Endometrial microvascular endothelial cells (primary cell): Measurements from ENCODE around the gene MICU1. TPM values are rescaled to one million over a fixed set of nuclear protein-coding genes. Genes with fewer than 3 reads are reported as not detected.
"Not testable (repeated sequence)": the region's sequence is repeated elsewhere in the genome, so short reads cannot be mapped to it uniquely, and the experiment has no call there.

ENCODE experiments used
- in situ Hi-C: cut with HindIII; loops from 2 replicates; pipeline ENCODE4 v1.10.0; 2017; ENCODE audit warnings: low sequenced_read_pairs, low pct_unique_long_range_greater_than_20kb; ENCODE audit errors: inconsistent ontology term
- total RNA-seq: library from RNA; depleted of rRNA; stranded (reverse); fragments of >200 nt; gene quantifications from one replicate; pipeline ENCODE4 v1.2.3, GENCODE V29; 2015; ENCODE audit errors: inconsistent ontology term

Gene MICU1
- total RNA-seq, 1 donor from 2014 or later, result 39.7 TPM

DNA sequence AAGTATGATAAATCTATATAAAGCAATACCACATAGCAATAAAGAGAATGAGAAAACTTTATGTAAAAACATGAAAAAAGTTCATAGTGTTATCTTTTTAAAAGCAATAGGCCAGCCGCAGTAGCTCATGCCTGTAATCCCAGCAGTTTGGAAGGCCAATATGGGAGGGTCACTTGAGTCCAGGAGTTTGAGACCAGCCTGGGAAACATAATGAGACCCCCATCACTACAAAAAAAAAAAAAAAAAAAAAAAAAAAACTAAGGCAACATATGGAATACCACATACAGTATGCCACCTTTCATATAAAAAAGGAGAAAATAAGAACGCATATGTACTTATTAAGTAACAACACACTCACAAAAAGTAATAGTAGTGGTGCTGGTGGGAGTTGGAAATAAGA lies 52.8 kb downstream of the MICU1 start:
- in situ Hi-C loops, result no loop called here

DNA sequence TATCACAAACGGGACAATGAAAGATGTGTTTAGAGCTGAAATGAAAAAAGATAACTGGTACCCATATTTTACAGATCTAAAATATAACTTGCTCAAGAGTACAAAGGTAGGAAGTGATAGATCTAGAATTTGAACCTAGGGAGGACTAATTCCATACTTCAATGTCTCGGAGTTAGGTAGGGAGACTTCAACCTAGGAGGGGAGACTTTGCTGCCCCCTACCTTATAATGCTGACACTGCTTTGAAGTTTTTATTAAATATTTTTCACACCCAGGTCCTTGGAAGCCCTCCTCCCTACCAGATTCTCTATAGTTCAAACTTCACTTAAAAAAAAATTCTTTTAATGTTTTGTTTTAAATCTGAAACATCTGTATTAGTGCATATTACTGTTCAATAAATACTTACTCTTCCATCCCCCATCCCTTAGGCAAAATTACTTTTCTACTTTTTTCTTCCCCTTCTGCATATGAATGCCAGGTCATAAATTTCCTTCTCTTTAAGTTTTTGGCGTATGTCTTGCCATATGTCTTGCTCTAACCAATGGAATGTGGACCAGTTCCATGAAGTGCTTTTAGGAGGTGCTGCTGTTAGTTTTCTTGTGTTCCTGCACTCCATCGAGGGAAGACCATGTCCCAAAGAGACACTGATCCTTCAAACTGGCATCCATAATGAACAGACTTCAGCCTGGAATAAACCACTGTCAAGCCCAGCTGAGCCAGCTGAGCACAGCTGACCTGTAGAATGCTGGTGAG lies 57.8 kb downstream of the MICU1 start:
- in situ Hi-C loops, result no loop called here

DNA sequence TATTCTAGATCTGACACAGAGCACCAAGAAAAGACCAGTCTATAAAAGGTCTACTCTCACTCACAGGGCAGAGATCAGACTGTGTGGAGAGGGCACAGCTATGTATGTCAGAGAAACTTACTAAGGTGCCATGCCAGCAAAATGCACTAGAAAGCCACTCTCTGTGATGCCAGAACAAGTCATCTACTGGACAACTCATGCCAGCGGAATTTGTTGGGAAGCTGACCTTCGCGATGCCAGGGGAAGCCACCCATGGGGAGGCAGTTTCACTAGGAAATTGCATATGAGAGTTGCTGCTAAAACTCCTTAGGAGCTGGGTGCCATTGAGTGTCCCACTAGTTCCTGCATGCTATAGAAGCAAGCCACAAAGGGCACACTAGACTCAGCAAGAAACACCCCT lies 58.5 kb downstream of the MICU1 start:
- in situ Hi-C loops, result no loop called here

DNA sequence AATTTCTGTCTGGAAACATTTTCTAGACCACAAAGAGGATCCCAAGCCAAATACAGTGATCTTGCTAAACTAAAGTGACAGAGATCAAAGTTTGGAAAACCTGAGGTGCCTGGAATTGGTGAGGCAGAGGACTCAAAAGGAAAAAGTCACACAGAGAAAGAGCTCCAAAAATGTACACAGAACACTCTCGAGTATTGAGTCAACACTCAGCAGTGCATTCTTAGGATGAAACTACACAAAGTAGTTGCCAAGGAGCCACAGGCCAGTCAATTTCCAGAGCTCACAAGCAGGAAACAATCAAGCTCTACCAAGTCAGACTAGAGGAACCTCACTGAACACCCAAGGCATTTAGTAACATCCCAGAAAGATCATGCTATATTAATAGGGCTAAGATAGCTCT lies 61.3 kb downstream of the MICU1 start:
- in situ Hi-C loops, result no loop called here

DNA sequence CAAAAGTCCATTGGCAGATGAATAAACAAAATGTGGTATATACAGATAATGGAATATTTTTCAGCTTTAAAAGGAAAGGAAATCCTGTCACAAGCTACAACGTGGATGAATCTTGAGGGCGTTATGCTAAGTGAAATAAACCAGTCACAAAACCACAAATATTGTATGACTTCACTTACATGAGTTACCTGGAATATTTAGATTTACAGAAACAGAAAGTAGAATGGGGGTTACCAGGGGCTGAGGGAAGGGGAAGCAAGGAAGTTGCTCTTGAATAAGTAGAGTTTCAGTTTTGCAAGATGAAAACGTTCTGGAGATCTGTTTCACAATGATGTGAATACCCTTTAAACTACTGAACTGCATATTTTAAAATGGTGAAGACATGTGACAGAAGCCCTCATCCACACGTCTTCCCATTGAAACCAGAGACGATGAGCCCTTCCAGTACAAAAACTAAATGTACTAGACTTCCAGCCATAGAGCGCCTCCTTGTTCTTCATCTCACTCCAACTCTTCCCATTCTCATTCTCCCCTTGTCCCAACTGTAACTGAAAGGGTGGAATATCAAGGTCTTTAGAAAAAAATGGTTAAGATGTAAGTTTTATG lies 62.4 kb downstream of the MICU1 start:
- in situ Hi-C loops, result no loop called here

DNA sequence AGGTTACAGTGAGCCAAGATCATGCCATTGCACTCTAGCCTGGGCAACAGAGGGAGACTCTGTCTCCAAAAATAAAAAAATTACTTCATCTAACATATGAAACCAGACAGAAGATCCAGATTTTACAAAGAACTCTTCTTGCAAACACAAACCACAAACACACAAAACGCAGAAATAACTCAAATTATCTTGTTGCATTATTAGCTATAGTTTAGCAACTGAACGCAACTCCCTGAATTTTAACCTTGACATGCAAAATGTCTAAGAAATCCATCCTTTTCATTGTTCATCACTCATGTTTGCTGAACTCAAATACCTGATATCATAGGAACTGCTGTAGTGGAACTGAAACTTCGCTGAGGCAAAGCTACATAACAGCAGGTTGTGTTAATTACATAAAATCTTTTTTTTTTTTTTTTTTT lies 64.1 kb downstream of the MICU1 start:
- in situ Hi-C loops, result no loop called here

DNA sequence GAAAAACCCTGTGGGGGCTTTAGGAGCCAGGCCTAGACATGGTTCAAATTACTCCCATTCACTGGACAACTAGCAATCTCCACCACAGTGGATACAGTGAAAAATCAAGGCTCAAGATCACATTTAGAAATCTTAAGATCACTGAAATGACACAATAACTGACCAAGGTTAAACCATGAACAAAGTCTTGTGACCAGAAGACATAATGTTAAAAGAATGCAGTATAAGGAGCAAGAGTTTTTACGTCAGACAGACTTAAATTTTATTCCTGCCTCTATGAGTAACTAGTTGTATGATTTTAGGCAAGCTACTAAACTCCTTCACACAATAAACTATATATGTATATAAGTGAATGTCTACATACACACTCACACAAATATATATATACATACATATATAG lies 68.5 kb downstream of the MICU1 start:
- in situ Hi-C loops, result no loop called here

DNA sequence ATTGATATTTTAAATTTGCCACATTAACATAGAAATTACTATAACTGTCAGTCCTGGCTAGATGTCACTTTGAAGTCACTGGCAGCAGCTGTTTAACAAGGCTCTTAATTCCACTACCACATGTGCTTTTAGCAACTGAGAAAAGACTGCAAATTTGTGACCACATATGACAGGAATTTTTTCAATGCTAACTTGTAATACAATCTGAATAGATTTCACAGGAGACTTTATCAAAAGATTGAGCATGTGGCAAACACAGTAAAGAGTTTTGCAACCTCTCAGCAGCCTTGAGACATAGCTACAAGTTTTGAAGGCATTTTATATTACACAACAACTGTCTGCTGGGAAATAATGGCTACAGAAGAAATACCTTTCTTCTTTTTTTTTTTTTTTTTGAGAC lies 73.0 kb downstream of the MICU1 start:
- in situ Hi-C loops, result no loop called here

DNA sequence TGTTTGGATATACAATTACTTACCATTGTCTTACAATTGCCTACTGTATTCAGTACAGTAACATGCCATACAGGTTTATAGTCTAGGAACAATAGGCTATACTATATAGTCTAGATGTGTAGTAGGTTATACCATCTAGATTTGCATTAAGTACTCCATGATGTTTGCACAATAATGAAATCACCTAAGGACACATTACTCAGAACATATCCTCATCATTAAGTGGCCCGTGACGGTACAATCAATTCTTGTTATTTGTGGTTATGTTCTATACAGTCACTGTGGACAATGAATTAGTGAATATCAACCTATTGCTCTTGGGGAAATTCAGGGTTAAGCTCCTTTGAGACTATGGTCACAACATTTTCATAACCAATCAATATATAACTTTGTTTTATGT lies 75.6 kb downstream of the MICU1 start:
- in situ Hi-C loops, result no loop called here

DNA sequence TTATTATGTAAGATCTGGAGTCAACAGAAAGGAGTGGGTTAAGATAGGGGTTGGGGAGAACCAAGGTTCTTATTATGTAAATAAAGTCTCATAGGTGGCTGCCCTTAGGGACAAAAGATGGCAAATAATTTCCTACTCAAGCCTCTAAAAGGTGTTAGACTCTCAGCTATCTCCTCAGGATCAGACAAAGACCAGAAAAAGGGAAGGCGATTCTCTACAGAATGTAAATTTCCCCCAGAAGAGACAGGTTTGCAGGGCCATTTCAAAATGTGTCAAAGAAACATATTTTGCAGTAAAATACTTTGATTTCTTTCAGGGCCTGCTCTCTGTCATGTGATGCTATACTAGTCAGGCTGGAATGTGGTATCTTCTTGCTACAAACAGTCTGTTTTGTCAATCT lies 80.3 kb downstream of the MICU1 start:
- in situ Hi-C loops, result no loop called here

DNA sequence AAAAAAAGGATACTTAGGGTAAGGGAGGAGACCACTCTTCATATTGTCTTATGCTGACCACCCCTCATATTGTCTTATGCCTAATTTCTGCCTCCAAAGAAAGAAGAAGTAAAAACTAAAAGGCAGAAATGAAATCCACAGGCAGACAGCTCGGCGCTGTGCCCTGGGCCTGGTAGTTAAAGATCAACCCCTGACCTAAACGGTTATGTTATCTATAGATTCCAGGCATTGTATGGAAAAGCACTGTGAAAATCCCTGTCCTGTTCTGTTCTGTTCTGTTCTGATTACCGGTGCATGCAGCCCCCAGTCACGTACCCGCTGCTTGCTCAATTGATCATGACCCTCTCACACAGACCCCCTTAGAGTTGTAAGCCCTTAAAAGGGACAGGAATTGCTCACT lies 82.0 kb downstream of the MICU1 start:
- in situ Hi-C loops, result not testable (repeated sequence)

DNA sequence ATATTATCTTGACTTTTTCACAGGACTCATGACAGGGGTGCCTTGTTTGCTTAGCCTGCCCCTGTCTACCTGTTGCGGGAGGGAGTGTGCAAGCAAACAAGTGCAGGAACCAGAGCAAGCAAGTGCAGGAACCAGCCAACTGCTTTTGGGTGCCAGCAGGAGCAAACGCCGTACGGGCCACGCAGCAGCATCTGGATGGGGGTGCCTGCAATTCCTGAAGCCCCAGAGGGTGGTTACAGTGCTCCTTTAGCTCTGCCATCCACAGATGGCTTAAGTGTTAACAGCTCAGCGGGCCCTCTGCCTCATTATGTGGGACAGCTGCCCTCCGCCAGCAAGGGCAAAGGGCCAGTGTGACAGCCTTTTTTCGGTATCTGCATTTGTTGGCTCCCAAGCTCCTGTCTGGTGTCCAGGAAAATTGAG lies 83.5 kb downstream of the MICU1 start:
- in situ Hi-C loops, result no loop called here

DNA sequence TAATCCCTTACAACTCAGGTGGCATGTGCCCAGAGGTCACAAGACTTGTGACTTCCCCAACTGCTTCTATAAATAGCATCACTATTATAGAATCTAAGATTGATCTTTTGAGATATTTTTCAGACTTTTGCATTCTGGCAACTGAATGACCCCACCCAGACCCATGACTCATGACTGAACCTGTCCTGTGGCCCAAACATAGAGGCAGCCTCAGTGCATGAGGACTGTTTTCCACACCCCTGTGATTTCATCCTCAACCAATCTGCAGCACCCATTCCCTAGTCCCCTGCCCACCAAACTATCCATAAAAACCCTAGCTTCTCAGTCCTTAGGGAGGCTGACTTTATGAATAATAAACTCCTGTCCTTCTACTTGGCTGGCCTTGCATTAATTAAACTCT lies 84.5 kb downstream of the MICU1 start:
- in situ Hi-C loops, result no loop called here

DNA sequence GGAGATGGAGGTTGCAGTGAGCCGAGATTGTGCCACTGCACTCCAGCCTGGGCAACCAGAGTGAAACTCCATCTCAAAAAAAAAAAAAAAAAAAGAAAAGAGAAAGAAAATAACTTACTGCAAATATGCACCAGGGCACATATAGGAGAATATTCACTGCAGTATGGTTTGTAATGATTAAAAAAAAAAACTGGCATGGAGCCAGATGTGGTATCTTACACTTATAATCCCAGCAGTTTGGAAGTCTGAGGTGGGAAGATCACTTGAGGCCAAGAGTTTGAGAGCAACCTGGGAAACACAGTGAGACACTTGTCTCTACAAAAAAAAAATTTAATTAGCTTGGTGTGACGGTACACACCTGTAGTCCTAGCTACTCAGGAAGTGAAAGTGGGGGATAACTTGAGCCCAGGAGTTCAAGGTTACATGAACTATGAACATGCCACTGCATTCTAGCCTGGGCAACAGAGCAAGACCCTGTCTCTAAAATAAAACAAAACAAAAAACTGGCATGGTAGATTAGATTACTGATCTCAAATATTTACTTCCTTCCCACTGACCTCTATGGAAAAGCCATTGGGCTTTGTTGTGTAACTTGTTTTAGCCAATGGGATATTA lies 85.6 kb downstream of the MICU1 start:
- in situ Hi-C loops, result no loop called here

DNA sequence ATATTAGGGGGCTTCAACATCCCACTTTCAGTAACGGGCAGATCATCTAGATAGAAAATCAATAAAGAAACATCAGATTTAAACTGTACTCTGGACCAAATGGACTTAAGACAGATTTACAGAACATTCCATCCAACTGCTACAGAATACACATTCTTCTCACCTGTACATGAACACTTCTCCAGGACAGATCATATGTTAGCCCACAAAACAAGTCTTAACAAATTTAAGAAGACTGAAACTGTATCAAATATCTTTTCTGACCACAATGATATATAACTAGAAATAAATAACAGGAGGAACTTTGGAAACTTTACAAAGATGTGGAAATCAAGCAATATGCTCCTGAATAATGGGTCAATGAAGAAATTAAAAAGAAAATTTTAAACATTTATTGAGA lies 86.7 kb downstream of the MICU1 start:
- in situ Hi-C loops, result no loop called here

DNA sequence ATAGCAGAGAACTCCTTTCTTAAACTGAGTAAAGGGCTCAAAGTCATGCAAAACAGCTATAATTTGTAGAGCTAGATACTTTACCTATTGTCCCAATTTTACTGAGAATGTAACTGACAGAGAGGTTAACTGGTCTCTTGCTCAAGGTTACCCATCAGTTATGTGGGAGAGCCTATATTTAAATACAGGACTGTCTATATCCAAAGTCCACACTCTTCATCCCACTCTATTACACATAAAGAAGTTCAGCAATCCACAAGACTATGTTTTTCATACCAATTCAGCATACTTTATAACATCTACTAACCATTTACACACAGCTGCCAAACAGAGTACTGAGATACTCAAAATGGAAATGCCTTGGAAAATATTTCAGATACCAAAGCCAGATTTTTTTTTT lies 100.2 kb downstream of the MICU1 start:
- in situ Hi-C loops, result no loop called here

DNA sequence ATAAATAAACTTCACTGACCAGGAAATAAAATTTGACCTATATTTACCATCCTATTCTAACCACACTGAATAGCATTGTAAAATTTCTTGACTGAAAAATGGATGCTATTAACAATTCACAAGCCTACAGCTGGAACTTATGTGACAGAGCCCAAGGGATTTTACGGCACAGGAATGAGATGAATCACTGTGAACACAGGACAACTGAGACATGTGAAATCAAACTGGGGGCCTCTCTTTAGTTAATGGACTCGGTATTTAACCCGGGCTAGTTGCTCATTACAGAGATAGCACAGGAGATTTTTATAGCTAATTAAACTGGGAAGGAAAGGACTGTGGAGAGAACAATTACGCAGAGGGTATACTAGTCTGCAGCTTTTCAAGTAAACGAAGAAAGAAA lies 100.6 kb downstream of the MICU1 start:
- in situ Hi-C loops, result no loop called here

DNA sequence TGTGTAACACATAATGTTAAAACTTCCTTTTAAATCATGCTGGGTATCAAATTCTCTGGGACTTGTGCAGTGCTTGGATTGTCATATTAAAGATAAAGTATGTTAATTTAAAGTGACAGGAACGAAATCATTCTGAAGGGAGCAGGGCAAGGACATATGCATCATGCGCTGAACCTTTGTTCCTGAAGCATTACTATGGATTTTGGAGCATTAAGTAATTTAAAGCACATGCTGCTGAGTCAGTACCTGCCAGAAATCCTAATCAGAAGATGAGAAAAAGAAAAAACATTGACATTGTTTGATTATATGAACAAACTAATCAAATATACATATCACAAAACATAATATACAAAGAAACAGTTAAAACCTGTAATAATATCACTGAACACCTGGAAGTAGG lies 101.4 kb downstream of the MICU1 start:
- in situ Hi-C loops, result no loop called here

DNA sequence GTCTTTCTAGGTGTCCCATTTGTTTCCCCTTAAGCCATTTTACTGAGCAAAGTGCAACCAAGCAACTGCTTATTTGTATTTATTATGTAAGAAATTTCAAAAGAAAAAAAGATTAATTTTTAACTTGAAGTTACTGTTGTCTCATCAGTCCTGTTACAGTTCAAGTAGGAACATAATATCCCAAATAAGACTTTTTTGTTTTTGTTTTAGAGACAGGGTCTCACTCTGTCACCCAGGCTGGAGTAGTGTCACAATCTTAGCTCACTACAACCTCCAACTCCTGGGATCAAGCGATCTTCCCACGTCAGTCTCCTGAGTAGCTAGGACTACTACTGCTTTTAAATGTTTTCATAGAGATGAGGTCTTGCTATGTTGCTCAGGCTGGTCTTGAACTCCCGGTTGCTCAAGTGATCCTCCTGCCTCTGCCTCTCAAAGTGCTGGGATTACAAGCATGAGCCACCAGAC lies 101.9 kb downstream of the MICU1 start:
- in situ Hi-C loops, result no loop called here

DNA sequence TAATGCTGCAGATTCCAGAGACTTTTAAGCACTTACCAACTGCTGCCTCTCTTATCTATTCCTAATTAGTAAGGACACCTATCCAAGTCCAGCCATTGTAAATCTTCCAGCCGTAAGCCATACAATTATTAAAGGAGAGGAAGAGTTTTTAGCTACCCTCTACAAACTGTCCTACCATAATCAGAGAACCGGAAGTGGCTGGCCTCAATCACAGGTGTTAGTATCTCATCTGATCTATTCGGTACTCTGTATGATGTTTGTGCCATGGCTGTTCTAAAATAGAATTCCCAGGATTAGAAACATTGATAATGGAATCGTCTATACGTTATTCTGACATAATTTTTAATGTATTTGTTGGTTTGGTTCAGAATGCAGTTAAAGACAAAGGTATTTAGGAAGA lies 102.8 kb downstream of the MICU1 start:
- in situ Hi-C loops, result no loop called here
